HG03457 (cell line): ENCODE results near the gene MAJIN.

Source experiments
- ATAC-seq: cut with Tn5 transposase; IDR thresholded peaks from one replicate; pipeline ENCODE4 v1.9.1; 2021; ENCODE audit warnings: moderate number of reproducible peaks; ENCODE audit not compliant: unreplicated experiment

MAJIN gene

GRCh38 chr11:64933213-64933934, 38.5 kb downstream of the MAJIN start:
- no peak for ATAC-seq

- no peak for ATAC-seq
Observed at GRCh38 chr11:64932324-64932723, 39.6 kb downstream of the MAJIN start.

- ATAC-seq = no peak
Observed at GRCh38 chr11:64931290-64931689, 40.6 kb downstream of the MAJIN start.

GRCh38 chr11:64930340-64930739, 41.6 kb downstream of the MAJIN start:
- no peak for ATAC-seq

- no peak for ATAC-seq
Observed at GRCh38 chr11:64929625-64930024, 42.3 kb downstream of the MAJIN start.

- no peak for ATAC-seq
Observed at GRCh38 chr11:64928957-64929356, 43.0 kb downstream of the MAJIN start.

- ATAC-seq = no peak
Observed at GRCh38 chr11:64926689-64927088, 45.2 kb downstream of the MAJIN start.

GRCh38 chr11:64925536-64926436, 46.1 kb downstream of the MAJIN start:
- ATAC-seq = no peak

- no peak for ATAC-seq
Observed at GRCh38 chr11:64924910-64925284, 47.0 kb downstream of the MAJIN start.

- ATAC-seq = peak; percentile 62
Observed at GRCh38 chr11:64923944-64924909, 47.7 kb downstream of the MAJIN start, which contains the start of gene PPP2R5B. PPP2R5B (plus strand) TSS chr11:64924689; CDS start chr11:64925735, 1,046 bp downstream.

GRCh38 chr11:64923151-64923661, 48.7 kb downstream of the MAJIN start:
- ATAC-seq = no peak

GRCh38 chr11:64921384-64921783, 50.5 kb downstream of the MAJIN start:
- ATAC-seq = no peak

GRCh38 chr11:64920124-64920523, 51.8 kb downstream of the MAJIN start:
- ATAC-seq = no peak

- no peak for ATAC-seq
Observed at GRCh38 chr11:64919627-64920026, 52.3 kb downstream of the MAJIN start.

- no peak for ATAC-seq
Observed at GRCh38 chr11:64918017-64918416, 53.9 kb downstream of the MAJIN start.

GRCh38 chr11:64917663-64917995, 54.3 kb downstream of the MAJIN start:
- ATAC-seq = no peak

- ATAC-seq = peak; percentile 86
Observed at GRCh38 chr11:64916775-64917662, 54.9 kb downstream of the MAJIN start, which contains the start of gene ATG2A. ATG2A (minus strand) TSS chr11:64917209; CDS start chr11:64917135, 74 bp downstream.

- ATAC-seq = no peak
Observed at GRCh38 chr11:64916040-64916774, 55.7 kb downstream of the MAJIN start.

- no peak for ATAC-seq
Observed at GRCh38 chr11:64915376-64915887, 56.5 kb downstream of the MAJIN start.
